Spinal cord (tissue), 10 donors: ENCODE results near the gene UBE2F. TPM values are rescaled to one million over a fixed set of nuclear protein-coding genes. Genes with fewer than 3 reads are reported as not detected.

ENCODE experiments used
- DNase-seq, 6 donors: peaks; one replicate each; pipeline versions ENCODE4 v3.0.0 to v3.0.0-alpha.2; 2013 to 2015; ENCODE audit warnings: low spot score in 6 of 6, low read depth in 4 of 6
- H3K27ac ChIP-seq: one replicate; pipeline ENCODE4 v1.5.1; 2013; ENCODE audit warnings: low read depth, low read length, control low read depth
- H3K27me3 ChIP-seq: one replicate; pipeline ENCODE4 v1.6.1; 2013; ENCODE audit warnings: low read length; ENCODE audit not compliant: control insufficient read depth, insufficient read depth
- H3K36me3 ChIP-seq: one replicate; pipeline ENCODE4 v1.6.1; 2013; ENCODE audit warnings: low read length; ENCODE audit not compliant: control insufficient read depth, insufficient read depth
- H3K4me1 ChIP-seq: one replicate; pipeline ENCODE4 v1.6.1; 2013; ENCODE audit warnings: low read length; ENCODE audit not compliant: control insufficient read depth, insufficient read depth
- H3K4me3 ChIP-seq: one replicate; pipeline ENCODE4 v1.5.1; 2013; ENCODE audit warnings: low read depth, low read length, control low read depth
- H3K9me3 ChIP-seq: one replicate; pipeline ENCODE4 v1.6.1; 2013; ENCODE audit warnings: low read length; ENCODE audit not compliant: control insufficient read depth, insufficient read depth
- WGBS: methylation state at CpG from one replicate; pipeline ENCODE4 v1.1.5; 2013; ENCODE audit warnings: missing lambda C conversion rate; ENCODE audit not compliant: insufficient coverage; 5-methylcytosine and 5-hydroxymethylcytosine counted together
- polyA plus RNA-seq, 2 donors: library from polyadenylated mRNA; unstranded; fragments of 120-200 nt; gene quantifications; one replicate each; pipeline ENCODE4 v1.2.1, GENCODE V29; 2013; ENCODE audit not compliant: insufficient read length in 2 of 2
- total RNA-seq, 2 donors: library from RNA; depleted of rRNA in 1 of 2; stranded (reverse); fragments of 120-200 nt in 1 of 2; fragments of >200 nt in 1 of 2; gene quantifications; one replicate each; pipeline versions ENCODE4 v1.2.3 to v1.2.4, GENCODE V29; 2013 to 2014
- donor health status: healthy.

Gene UBE2F
- total and polyA plus RNA-seq, 4 donors = 52.5 to 80.2 (median 63.8) TPM

GRCh38 chr2:237987268-237987667 lies 20.5 kb downstream of the UBE2F start:
- H3K36me3 ChIP-seq = peaks cover 9% of the 10 kb centered on the region
- no peak overlapping the region for H3K4me3 ChIP-seq
- peaks cover 1% of the 10 kb centered on the region for H3K9me3 ChIP-seq
- peaks cover 6% of the 10 kb centered on the region for H3K4me1 ChIP-seq
- H3K27me3 ChIP-seq = no peaks in the 10 kb centered on the region
- no peak overlapping the region for H3K27ac ChIP-seq
- DNase-seq = no peak
- 93% methylated on average over 3 of the region's 3 CpGs for WGBS

GRCh38 chr2:237993701-237994100 lies 26.9 kb downstream of the UBE2F start:
- H3K4me3 ChIP-seq = no peak overlapping the region
- DNase-seq = no peak
- H3K4me1 ChIP-seq = no peaks in the 10 kb centered on the region
- H3K27ac ChIP-seq = no peak overlapping the region
- no peaks in the 10 kb centered on the region for H3K27me3 ChIP-seq
- H3K36me3 ChIP-seq = peaks cover 12% of the 10 kb centered on the region
- WGBS = 100% methylated on average over 1 of the region's 1 CpG
- H3K9me3 ChIP-seq = no peaks in the 10 kb centered on the region

- Histone ChIP-seq H3K4me3 (no peak overlapping the region), H3K9me3 (peaks cover 3% of the 10 kb centered on the region), H3K27ac (no peak overlapping the region), H3K27me3 (no peaks in the 10 kb centered on the region), H3K4me1 (no peaks in the 10 kb centered on the region), H3K36me3 (peaks cover 8% of the 10 kb centered on the region)
- no peak for DNase-seq
- no CpG with 5 or more reads among the region's 2 CpGs for WGBS
Observed at GRCh38 chr2:237995036-237995435, 28.2 kb downstream of the UBE2F start.

GRCh38 chr2:237996021-237996593 lies 29.3 kb downstream of the UBE2F start:
- H3K36me3 ChIP-seq = peaks cover 8% of the 10 kb centered on the region
- WGBS = 62% methylated on average over 3 of the region's 9 CpGs
- no peak overlapping the region for H3K4me3 ChIP-seq
- H3K27me3 ChIP-seq = no peaks in the 10 kb centered on the region
- no peaks in the 10 kb centered on the region for H3K4me1 ChIP-seq
- no peak overlapping the region for H3K27ac ChIP-seq
- H3K9me3 ChIP-seq = peaks cover 3% of the 10 kb centered on the region
- DNase-seq = peak in 1 of 6 donors; percentile 19

- Histone ChIP-seq H3K27ac (no peak overlapping the region), H3K36me3 (peaks cover 3% of the 10 kb centered on the region), H3K4me1 (no peaks in the 10 kb centered on the region), H3K4me3 (no peak overlapping the region), H3K9me3 (peaks cover 3% of the 10 kb centered on the region), H3K27me3 (no peaks in the 10 kb centered on the region)
- DNase-seq = no peak
- 67% methylated on average over 3 of the region's 4 CpGs for WGBS
Observed at GRCh38 chr2:237997521-237997920, 30.7 kb downstream of the UBE2F start.

GRCh38 chr2:237998530-237998929 lies 31.7 kb downstream of the UBE2F start:
- H3K4me3 ChIP-seq = no peak overlapping the region
- no peaks in the 10 kb centered on the region for H3K4me1 ChIP-seq
- no CpG with 5 or more reads among the region's 4 CpGs for WGBS
- no peak overlapping the region for H3K27ac ChIP-seq
- H3K36me3 ChIP-seq = peaks cover 3% of the 10 kb centered on the region
- peaks cover 3% of the 10 kb centered on the region for H3K9me3 ChIP-seq
- H3K27me3 ChIP-seq = no peaks in the 10 kb centered on the region
- DNase-seq = no peak

- H3K27ac ChIP-seq = no peak overlapping the region
- no peak overlapping the region for H3K4me3 ChIP-seq
- no peak for DNase-seq
- peaks cover 2% of the 10 kb centered on the region for H3K36me3 ChIP-seq
- no peaks in the 10 kb centered on the region for H3K27me3 ChIP-seq
- WGBS = 90% methylated on average over 2 of the region's 7 CpGs
- peaks cover 3% of the 10 kb centered on the region for H3K9me3 ChIP-seq
- H3K4me1 ChIP-seq = no peaks in the 10 kb centered on the region
Observed at GRCh38 chr2:238003234-238004031, 36.6 kb downstream of the UBE2F start.

GRCh38 chr2:238004077-238004830 lies 37.4 kb downstream of the UBE2F start:
- Histone ChIP-seq H3K36me3 (peaks cover 2% of the 10 kb centered on the region), H3K4me3 (no peak overlapping the region), H3K9me3 (peaks cover 2% of the 10 kb centered on the region), H3K4me1 (no peaks in the 10 kb centered on the region), H3K27ac (no peak overlapping the region), H3K27me3 (no peaks in the 10 kb centered on the region)
- no peak for DNase-seq
- no CpG with 5 or more reads among the region's 3 CpGs for WGBS

- H3K4me1 ChIP-seq = no peaks in the 10 kb centered on the region
- H3K27ac ChIP-seq = no peak overlapping the region
- no peak for DNase-seq
- H3K36me3 ChIP-seq = peaks cover 2% of the 10 kb centered on the region
- no peaks in the 10 kb centered on the region for H3K9me3 ChIP-seq
- H3K4me3 ChIP-seq = no peak overlapping the region
- no CpG with 5 or more reads among the region's 1 CpG for WGBS
- no peaks in the 10 kb centered on the region for H3K27me3 ChIP-seq
Observed at GRCh38 chr2:238005528-238005927, 38.7 kb downstream of the UBE2F start.
